HepG2 (cell line): ENCODE measurements around the gene BCORL1. TPM values are rescaled to one million over a fixed set of nuclear protein-coding genes. Genes with fewer than 3 reads are reported as not detected.

Source experiments
- ATAC-seq: fragments of 200-7000 bp; cut with Tn5 transposase; 3 replicates; pipeline ENCODE4 v1.9.1; 2020; ENCODE audit warnings: mild to moderate bottlenecking, moderate library complexity
- BruUV-seq: library from RNA; stranded (reverse); fragments of 400-500 nt; replicated peaks from 2 replicates; lab custom pipeline; 2021; lab: Mats Ljungman, UMichigan
- CTCF ChIA-PET: fragments of 300-600 bp; formaldehyde crosslinking; extraction: SDS; loops from one replicate; lab custom pipeline; 2021; ENCODE audit warnings: low total read pairs, inconsistent platforms, low intra/inter-chr PET ratio; lab: Yijun Ruan, JAX
- POLR2A ChIA-PET: fragments of 350-600 bp; sonication (Branson Sonifier 250); formaldehyde crosslinking; loops from one replicate; lab custom pipeline; 2020; ENCODE audit warnings: antibody characterized with exemption, inconsistent platforms; lab: Yijun Ruan, JAX
- DNase-seq: peaks from one replicate; pipeline ENCODE4 v3.0.0-alpha.2; 2015; ENCODE audit warnings: low spot score
- FAIRE-seq: peaks from 3 replicates; lab custom pipeline; 2011; peaks lifted over from hg19 to GRCh38; lab: Jason Lieb, UNC
- H2AFZ ChIP-seq: one replicate; pipeline ENCODE4 v1.6.1; 2011; ENCODE audit warnings: low read length, inconsistent platforms
- H3K27ac ChIP-seq: fragments of 300-600 bp; 3 replicates; pipeline ENCODE4 v1.8.0; 2011; ENCODE audit warnings: mixed run types, mild to moderate bottlenecking, mixed read lengths, low read length, inconsistent platforms; ENCODE audit not compliant: insufficient read depth; ENCODE audit errors: extremely low read length
- H3K27me3 ChIP-seq, 2 experiments: fragments of 200-600 bp in 1 of 2; 2 replicates in 1 of 2; 3 replicates in 1 of 2; pipeline versions ENCODE4 v1.6.0 to v1.8.0; 2011; ENCODE audit warnings: low read length in 2 of 2, mild to moderate bottlenecking in 2 of 2, moderate library complexity in 2 of 2, inconsistent platforms in 1 of 2; ENCODE audit not compliant: insufficient read depth in 2 of 2, control insufficient read depth in 1 of 2
- H3K36me3 ChIP-seq, 2 experiments: fragments of 200-600 bp in 1 of 2; replicated peaks in 1 of 2; 2 replicates in 1 of 2; 3 replicates in 1 of 2; pipeline versions ENCODE4 v1.5.1 to v1.8.0; 2011; ENCODE audit warnings: low read length in 2 of 2, inconsistent platforms in 1 of 2; ENCODE audit not compliant: insufficient read depth in 2 of 2, control insufficient read depth in 1 of 2
- H3K4me1 ChIP-seq: 2 replicates; pipeline ENCODE4 v1.5.1; 2012; ENCODE audit warnings: low read length, inconsistent platforms; ENCODE audit not compliant: insufficient read depth
- H3K4me2 ChIP-seq: 2 replicates; pipeline ENCODE4 v1.6.0; 2011; ENCODE audit warnings: low read depth, low read length, inconsistent platforms
- H3K4me3 ChIP-seq, 3 experiments: fragments of 200-600 bp in 1 of 3; sonication (generic), shearing (Covaris generic) in 1 of 3; replicated peaks in 1 of 3; 2 replicates each; pipeline ENCODE4 v1.5.1; 2011 to 2016; ENCODE audit warnings: low read length in 3 of 3, inconsistent platforms in 2 of 3, low read depth in 2 of 3, mild to moderate bottlenecking in 2 of 3, control low read depth in 1 of 3, mixed read lengths in 1 of 3; ENCODE audit not compliant: insufficient read depth in 1 of 3
- H3K79me2 ChIP-seq: one replicate; pipeline ENCODE4 v1.6.1; 2011; ENCODE audit warnings: low read length, inconsistent platforms; ENCODE audit not compliant: insufficient read depth
- H3K9ac ChIP-seq: 2 replicates; pipeline ENCODE4 v1.6.0; 2011; ENCODE audit warnings: mild to moderate bottlenecking, low read depth, low read length, inconsistent platforms; ENCODE audit not compliant: insufficient read depth
- H3K9me3 ChIP-seq: 2 replicates; pipeline ENCODE4 v1.5.1; 2012; ENCODE audit warnings: mild to moderate bottlenecking, low read length
- H4K20me1 ChIP-seq: 2 replicates; pipeline ENCODE4 v1.6.0; 2011; ENCODE audit warnings: inconsistent platforms, mild to moderate bottlenecking, low read length, moderate library complexity; ENCODE audit not compliant: insufficient read depth
- EP300 ChIP-seq, 3 experiments: sonication (generic) in 1 of 3; formaldehyde crosslinking in 1 of 3; IDR thresholded peaks; 2 replicates each; pipeline versions ENCODE4 v1.5.1 to v1.6.1; 2011 to 2020; ENCODE audit warnings: low read depth in 2 of 3, low read length in 2 of 3, borderline replicate concordance in 1 of 3, improper control_type of control experiment in 1 of 3, mild to moderate bottlenecking in 1 of 3, missing genetic modification reagents in 1 of 3, moderate library complexity in 1 of 3
- HNF1A ChIP-seq, 2 experiments: sonication (generic) in 1 of 2; formaldehyde crosslinking in 1 of 2; IDR thresholded peaks; 2 replicates each; pipeline versions ENCODE4 v1.4.0 to v1.6.1; 2016 to 2020; ENCODE audit warnings: borderline replicate concordance in 1 of 2, low read depth in 1 of 2, mild to moderate bottlenecking in 1 of 2, missing genetic modification reagents in 1 of 2
- ZBTB3 ChIP-seq: sonication (generic); formaldehyde crosslinking; IDR thresholded peaks from 2 replicates; pipeline ENCODE4 v1.4.0; 2020; ENCODE audit warnings: low read depth, mild to moderate bottlenecking, moderate library complexity, missing genetic modification reagents, borderline replicate concordance
- ZNF34 ChIP-seq: sonication (generic); formaldehyde crosslinking; IDR thresholded peaks from 2 replicates; pipeline ENCODE4 v1.4.0; 2020; ENCODE audit warnings: mild to moderate bottlenecking, missing genetic modification reagents, borderline replicate concordance
- ZNF577 ChIP-seq: sonication (generic); formaldehyde crosslinking; IDR thresholded peaks from 2 replicates; pipeline ENCODE4 v1.4.0; 2020; ENCODE audit warnings: mild to moderate bottlenecking, low read depth, missing genetic modification reagents, borderline replicate concordance
- WGBS: methylation state at CpG from one replicate; pipeline ENCODE4 v1.1.6; 2017; ENCODE audit warnings: low lambda C conversion rate; 5-methylcytosine and 5-hydroxymethylcytosine counted together
- in situ Hi-C: cut with HindIII; loops from 2 replicates; pipeline ENCODE4 v1.10.0; 2017; ENCODE audit warnings: low pct_unique_long_range_greater_than_20kb; ENCODE audit not compliant: extremely low pct_ligation_motif_present
- intact Hi-C: fragments of 100-400 bp; cut with micrococcal nuclease; formaldehyde crosslinking; loops from one replicate; pipeline ENCODE4 v1.10.0; 2022; ENCODE audit not compliant: unreplicated experiment
- polyA plus RNA-seq, 8 experiments: library from polyadenylated mRNA; depleted of rRNA in 3 of 8; stranded (reverse) in 7 of 8; unstranded in 1 of 8; fragments of >200 nt; fragmentation: Illumina TruSeq in 4 of 8; extraction: Trizol in 4 of 8; gene quantifications; 2 replicates each; pipeline versions ENCODE4 v1.2.1 to v1.2.3, GENCODE V29; 2011 to 2016; ENCODE audit warnings: low read depth in 4 of 8, missing spikeins in 1 of 8, mixed read lengths in 1 of 8; ENCODE audit not compliant: insufficient read depth in 1 of 8
- total RNA-seq, 5 experiments: library from RNA; depleted of rRNA; stranded (reverse); fragments of >200 nt; fragmentation: Illumina TruSeq; extraction: Trizol; gene quantifications; 2 replicates each; pipeline ENCODE4 v1.2.3, GENCODE V29; 2016; ENCODE audit warnings: low read depth in 1 of 5
- TF ChIP-seq, protein P1 (sequence below): sonication (generic); formaldehyde crosslinking; IDR thresholded peaks from 2 replicates; pipeline ENCODE4 v1.5.0; 2020; ENCODE audit warnings: mild to moderate bottlenecking, missing genetic modification reagents
- TF ChIP-seq, protein P2 (sequence below): IDR thresholded peaks from 2 replicates; pipeline ENCODE4 v1.6.1; 2016
- TF ChIP-seq, protein P3 (sequence below): sonication (generic); formaldehyde crosslinking; IDR thresholded peaks from 2 replicates; pipeline ENCODE4 v1.8.0; 2022; ENCODE audit warnings: low read depth, missing genetic modification reagents

BCORL1 gene
- total and polyA plus RNA-seq, 2 of the 13 experiments (the other 11 are each of a cell fraction or from before 2014, with no cell fraction given): 0.67 to 1.4 TPM

GRCh38 chrX:130085551-130086446, 103.4 kb downstream of the BCORL1 start (continued):
- TF ChIP-seq, protein P1, sequence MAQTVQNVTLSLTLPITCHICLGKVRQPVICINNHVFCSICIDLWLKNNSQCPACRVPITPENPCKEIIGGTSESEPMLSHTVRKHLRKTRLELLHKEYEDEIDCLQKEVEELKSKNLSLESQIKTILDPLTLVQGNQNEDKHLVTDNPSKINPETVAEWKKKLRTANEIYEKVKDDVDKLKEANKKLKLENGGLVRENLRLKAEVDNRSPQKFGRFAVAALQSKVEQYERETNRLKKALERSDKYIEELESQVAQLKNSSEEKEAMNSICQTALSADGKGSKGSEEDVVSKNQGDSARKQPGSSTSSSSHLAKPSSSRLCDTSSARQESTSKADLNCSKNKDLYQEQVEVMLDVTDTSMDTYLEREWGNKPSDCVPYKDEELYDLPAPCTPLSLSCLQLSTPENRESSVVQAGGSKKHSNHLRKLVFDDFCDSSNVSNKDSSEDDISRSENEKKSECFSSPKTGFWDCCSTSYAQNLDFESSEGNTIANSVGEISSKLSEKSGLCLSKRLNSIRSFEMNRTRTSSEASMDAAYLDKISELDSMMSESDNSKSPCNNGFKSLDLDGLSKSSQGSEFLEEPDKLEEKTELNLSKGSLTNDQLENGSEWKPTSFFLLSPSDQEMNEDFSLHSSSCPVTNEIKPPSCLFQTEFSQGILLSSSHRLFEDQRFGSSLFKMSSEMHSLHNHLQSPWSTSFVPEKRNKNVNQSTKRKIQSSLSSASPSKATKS: no peak
- TF ChIP-seq ZBTB3: no peak

DNA sequence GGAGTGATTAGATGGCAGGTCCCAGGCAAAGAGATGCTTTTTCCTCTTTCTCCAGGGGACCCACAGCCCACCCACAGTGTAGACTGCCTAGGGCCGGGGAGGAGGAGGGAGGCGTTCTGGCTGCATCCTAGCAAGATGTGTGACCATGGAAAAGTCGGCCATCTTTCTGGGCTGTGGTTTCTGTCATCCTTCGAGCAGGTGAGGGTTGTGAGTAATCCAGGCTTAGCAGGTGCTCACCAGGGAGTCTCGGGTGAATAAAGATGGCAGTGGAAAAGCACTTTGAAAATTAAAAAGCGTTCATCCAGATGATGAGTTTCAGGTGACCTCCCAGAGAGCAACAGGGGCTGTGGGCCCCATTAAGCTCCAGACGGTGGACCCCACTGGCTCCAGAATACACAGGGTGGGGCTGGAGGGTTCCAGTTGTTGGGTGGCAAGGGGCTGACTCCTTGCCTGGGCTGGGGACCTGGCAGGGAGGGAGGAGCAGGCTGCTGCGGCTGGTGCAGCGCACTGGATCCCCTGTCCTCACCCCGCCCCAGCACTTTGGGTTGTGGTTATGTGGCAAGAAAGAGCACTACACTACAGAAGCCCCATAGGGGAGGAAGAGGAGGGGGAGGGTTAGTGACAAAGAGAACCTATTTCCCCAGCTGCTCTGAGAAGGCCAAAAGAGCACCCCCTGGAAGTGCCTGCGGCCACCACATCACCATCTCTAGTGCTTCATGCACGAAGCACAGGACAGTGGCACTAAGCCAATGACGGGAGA, 104.2 kb downstream of the BCORL1 start:
- Histone ChIP-seq H3K27ac (no peak overlapping the region), H3K27me3 (no peaks in the 10 kb centered on the region), H3K4me2 (no peak overlapping the region), H3K4me1 (peaks cover 13% of the 10 kb centered on the region), H3K9ac (no peak overlapping the region), H3K4me3 (no peak overlapping the region), H2AFZ (no peak overlapping the region), H3K9me3 (no peaks in the 10 kb centered on the region), H4K20me1 (no peaks in the 10 kb centered on the region), H3K79me2 (no peaks in the 10 kb centered on the region), H3K36me3 (no peaks in the 10 kb centered on the region)
- ATAC-seq (no peak), FAIRE-seq (no peak), DNase-seq (no peak)
- no TSS peak for BruUV-seq
- 89% methylated on average over 6 of the region's 13 CpGs for WGBS
- in situ Hi-C loops (no loop called here), intact Hi-C loops (no loop called here)
- ChIA-PET POLR2A (no interaction called here), CTCF (no interaction called here)
- TF ChIP-seq, protein P2, sequence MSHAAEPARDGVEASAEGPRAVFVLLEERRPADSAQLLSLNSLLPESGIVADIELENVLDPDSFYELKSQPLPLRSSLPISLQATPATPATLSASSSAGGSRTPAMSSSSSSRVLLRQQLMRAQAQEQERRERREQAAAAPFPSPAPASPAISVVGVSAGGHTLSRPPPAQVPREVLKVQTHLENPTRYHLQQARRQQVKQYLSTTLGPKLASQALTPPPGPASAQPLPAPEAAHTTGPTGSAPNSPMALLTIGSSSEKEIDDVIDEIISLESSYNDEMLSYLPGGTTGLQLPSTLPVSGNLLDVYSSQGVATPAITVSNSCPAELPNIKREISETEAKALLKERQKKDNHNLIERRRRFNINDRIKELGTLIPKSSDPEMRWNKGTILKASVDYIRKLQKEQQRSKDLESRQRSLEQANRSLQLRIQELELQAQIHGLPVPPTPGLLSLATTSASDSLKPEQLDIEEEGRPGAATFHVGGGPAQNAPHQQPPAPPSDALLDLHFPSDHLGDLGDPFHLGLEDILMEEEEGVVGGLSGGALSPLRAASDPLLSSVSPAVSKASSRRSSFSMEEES (CRISPR knock-in tag): no peak
- no peak for TF ChIP-seq HNF1A (IDR thresholded peaks at IDR 0.05; ENCODE audit: low read depth)
- no peak for TF ChIP-seq HNF1A (CRISPR knock-in tag; IDR thresholded peaks at IDR 0.05; ENCODE audit: borderline replicate concordance)
- TF ChIP-seq ZNF577 (CRISPR knock-in tag): no peak
- TF ChIP-seq, protein P3, sequence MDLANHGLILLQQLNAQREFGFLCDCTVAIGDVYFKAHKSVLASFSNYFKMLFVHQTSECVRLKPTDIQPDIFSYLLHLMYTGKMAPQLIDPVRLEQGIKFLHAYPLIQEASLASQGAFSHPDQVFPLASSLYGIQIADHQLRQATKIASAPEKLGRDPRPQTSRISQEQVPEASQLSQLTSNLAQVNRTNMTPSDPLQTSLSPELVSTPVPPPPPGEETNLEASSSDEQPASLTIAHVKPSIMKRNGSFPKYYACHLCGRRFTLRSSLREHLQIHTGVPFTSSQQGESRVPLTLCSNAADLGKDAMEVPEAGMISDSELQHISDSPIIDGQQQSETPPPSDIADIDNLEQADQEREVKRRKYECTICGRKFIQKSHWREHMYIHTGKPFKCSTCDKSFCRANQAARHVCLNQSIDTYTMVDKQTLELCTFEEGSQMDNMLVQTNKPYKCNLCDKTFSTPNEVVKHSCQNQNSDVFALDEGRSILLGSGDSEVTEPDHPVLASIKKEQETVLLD: no peak
- TF ChIP-seq ZNF34 (CRISPR knock-in tag): no peak
- no peak for TF ChIP-seq EP300 (IDR thresholded peaks at IDR 0.05; ENCODE audit: low read depth in 2 of 2, low read length in 2 of 2)
- TF ChIP-seq EP300 (CRISPR knock-in tag; IDR thresholded peaks at IDR 0.05; ENCODE audit: borderline replicate concordance): no peak
